SK-N-SH (cell line): ENCODE data around the gene WASF3. TPM values are rescaled to one million over a fixed set of nuclear protein-coding genes. Genes with fewer than 3 reads are reported as not detected.

Source experiments
- CTCF ChIA-PET: fragments of 300-600, 350-600 bp; formaldehyde crosslinking; extraction: SDS; loops from one replicate; lab custom pipeline; 2021; lab: Yijun Ruan, JAX
- POLR2A ChIA-PET: fragments of 350-600 bp; sonication (Branson Sonifier 250); formaldehyde crosslinking; extraction: SDS; loops from one replicate; lab custom pipeline; 2020; ENCODE audit warnings: antibody characterized with exemption, inconsistent platforms; lab: Yijun Ruan, JAX
- DNase-seq: peaks from one replicate; pipeline ENCODE4 v3.0.0; 2012
- H2AFZ ChIP-seq: fragments of 200-600 bp; sonication (generic); 2 replicates; pipeline ENCODE4 v1.8.1; 2016; ENCODE audit warnings: antibody characterized with exemption, mild to moderate bottlenecking, low read depth
- H3F3A ChIP-seq: fragments of 200-600 bp; sonication (generic); replicated peaks from 2 replicates; pipeline ENCODE3; 2016; ENCODE audit warnings: antibody characterized with exemption, mild to moderate bottlenecking; ENCODE audit not compliant: insufficient read depth
- H3K27ac ChIP-seq, 2 experiments: fragments of 200-500 bp in 1 of 2; fragments of 200-600 bp in 1 of 2; sonication (Bioruptor generic) in 1 of 2; sonication (generic), shearing (Covaris generic) in 1 of 2; 2 replicates each; pipeline versions ENCODE4 v1.5.1 to v1.6.1; 2014 to 2016; ENCODE audit warnings: low read depth in 2 of 2, inconsistent platforms in 1 of 2, low read length in 1 of 2, mild to moderate bottlenecking in 1 of 2, mixed read lengths in 1 of 2
- H3K27me3 ChIP-seq: fragments of 200-600 bp; sonication (generic), shearing (Covaris generic); 2 replicates; pipeline ENCODE4 v1.6.1; 2016; ENCODE audit warnings: mixed run types; ENCODE audit not compliant: insufficient read depth
- H3K36me3 ChIP-seq, 2 experiments: fragments of 200-500 bp in 1 of 2; fragments of 200-600 bp in 1 of 2; sonication (Bioruptor generic) in 1 of 2; sonication (generic) in 1 of 2; replicated peaks in 1 of 2; 2 replicates each; pipeline versions ENCODE3 to v1.5.1; 2014 to 2016; ENCODE audit warnings: low read length in 1 of 2, mild to moderate bottlenecking in 1 of 2; ENCODE audit not compliant: insufficient read depth in 2 of 2, control insufficient read depth in 1 of 2
- H3K4me1 ChIP-seq, 2 experiments: fragments of 200-500 bp in 1 of 2; fragments of 200-600 bp in 1 of 2; sonication (Bioruptor generic) in 1 of 2; sonication (generic), shearing (Covaris generic) in 1 of 2; 2 replicates each; pipeline versions ENCODE4 v1.5.1 to v1.6.1; 2014 to 2016; ENCODE audit warnings: low read depth in 1 of 2, low read length in 1 of 2, mixed run types in 1 of 2; ENCODE audit not compliant: insufficient read depth in 2 of 2, control insufficient read depth in 1 of 2
- H3K4me2 ChIP-seq: fragments of 200-600 bp; sonication (generic), shearing (Covaris generic); 2 replicates; pipeline ENCODE4 v1.6.1; 2017; ENCODE audit warnings: mixed run types
- H3K4me3 ChIP-seq, 2 experiments: fragments of 200-500 bp in 1 of 2; fragments of 200-600 bp in 1 of 2; sonication (Bioruptor generic) in 1 of 2; sonication (generic), shearing (Covaris generic) in 1 of 2; 2 replicates each; pipeline versions ENCODE4 v1.5.1 to v1.8.1; 2014 to 2016; ENCODE audit warnings: low read depth in 2 of 2, inconsistent platforms in 1 of 2, low read length in 1 of 2, mild to moderate bottlenecking in 1 of 2, mixed read lengths in 1 of 2, moderate library complexity in 1 of 2
- H3K79me2 ChIP-seq: fragments of 200-600 bp; sonication (generic); 2 replicates; pipeline ENCODE4 v1.8.1; 2017; ENCODE audit warnings: mild to moderate bottlenecking; ENCODE audit not compliant: insufficient read depth
- H3K9ac ChIP-seq: fragments of 200-600 bp; sonication (generic); 2 replicates; pipeline ENCODE4 v1.6.1; 2017; ENCODE audit warnings: mixed run types
- H3K9me2 ChIP-seq: fragments of 200-600 bp; sonication (generic); 2 replicates; pipeline ENCODE4 v1.6.1; 2017; ENCODE audit warnings: mixed run types
- H3K9me3 ChIP-seq: fragments of 200-600 bp; sonication (generic); 2 replicates; pipeline ENCODE4 v1.6.1; 2017; ENCODE audit warnings: mixed run types, mild to moderate bottlenecking, moderate library complexity
- H4K20me1 ChIP-seq: fragments of 200-600 bp; sonication (generic); 2 replicates; pipeline ENCODE4 v1.6.1; 2017; ENCODE audit warnings: mild to moderate bottlenecking, mixed run types; ENCODE audit not compliant: insufficient read depth
- CHD2 ChIP-seq: fragments of 150-350 bp; IDR thresholded peaks from 2 replicates; pipeline ENCODE4 v1.6.1; 2018; ENCODE audit warnings: low read length; ENCODE audit not compliant: partially characterized antibody
- FOXJ3 ChIP-seq: sonication (generic); formaldehyde crosslinking; IDR thresholded peaks from 2 replicates; pipeline ENCODE4 v1.5.1; 2020; ENCODE audit warnings: mild to moderate bottlenecking, missing genetic modification reagents
- GABPA ChIP-seq: IDR thresholded peaks from 2 replicates; pipeline ENCODE4 v1.4.0; 2012; ENCODE audit warnings: low read depth, mild to moderate bottlenecking
- IRF3 ChIP-seq: fragments of 150-350 bp; IDR thresholded peaks from 2 replicates; pipeline ENCODE4 v1.6.1; 2016; ENCODE audit warnings: mild to moderate bottlenecking, low read depth, low read length
- MXI1 ChIP-seq: IDR thresholded peaks from 2 replicates; pipeline ENCODE4 v1.6.1; 2012; ENCODE audit warnings: mild to moderate bottlenecking, low read depth, low read length, improper control_type of control experiment
- NRF1 ChIP-seq: IDR thresholded peaks from 2 replicates; pipeline ENCODE4 v1.6.1; 2012; ENCODE audit warnings: low read depth, mild to moderate bottlenecking, low read length
- PBX3 ChIP-seq: IDR thresholded peaks from 2 replicates; pipeline ENCODE4; 2012
- POLR2AphosphoS5 ChIP-seq: IDR thresholded peaks from 2 replicates; pipeline ENCODE4 v1.6.1; 2012; ENCODE audit warnings: low read depth, low read length
- RAD21 ChIP-seq: IDR thresholded peaks from 2 replicates; pipeline ENCODE4 v1.6.1; 2012; ENCODE audit warnings: mild to moderate bottlenecking, low read length
- RCOR1 ChIP-seq: fragments of 150-350 bp; IDR thresholded peaks from 2 replicates; pipeline ENCODE4 v1.6.1; 2017; ENCODE audit warnings: antibody characterized with exemption, low read length
- REST ChIP-seq: IDR thresholded peaks from 2 replicates; pipeline ENCODE4 v1.6.1; 2012; ENCODE audit warnings: mild to moderate bottlenecking, low read depth, low read length, moderate library complexity
- RFX5 ChIP-seq: IDR thresholded peaks from 2 replicates; pipeline ENCODE4 v1.6.1; 2012; ENCODE audit warnings: mild to moderate bottlenecking, improper control_type of control experiment, low read length
- TAF1 ChIP-seq: IDR thresholded peaks from 2 replicates; pipeline ENCODE4 v1.6.1; 2012; ENCODE audit warnings: low read depth, mild to moderate bottlenecking, low read length, moderate library complexity, borderline replicate concordance
- WGBS: methylation state at CpG from one replicate; pipeline ENCODE4 v1.1.6; 2017; ENCODE audit warnings: low lambda C conversion rate; 5-methylcytosine and 5-hydroxymethylcytosine counted together
- polyA plus RNA-seq, 3 experiments: library from polyadenylated mRNA; depleted of rRNA; stranded (reverse); fragments of >200 nt; gene quantifications; 2 replicates each; pipeline ENCODE4 v1.2.3, GENCODE V29; 2012
- TF ChIP-seq, protein P1 (sequence below): fragments of 150-350 bp; IDR thresholded peaks from 2 replicates; pipeline ENCODE4 v1.6.1; 2017; ENCODE audit warnings: antibody characterized with exemption, low read length, low read depth, borderline replicate concordance
- TF ChIP-seq, protein P2 (sequence below): IDR thresholded peaks from 2 replicates; pipeline ENCODE4 v1.4.0; 2012; ENCODE audit warnings: low read depth, borderline replicate concordance
- TF ChIP-seq, protein P3 (sequence below): fragments of 200-600 bp; sonication (generic); IDR thresholded peaks from 2 replicates; pipeline ENCODE4 v1.6.1; 2017; ENCODE audit warnings: antibody characterized with exemption, mild to moderate bottlenecking, moderate library complexity

WASF3 gene, protein sequence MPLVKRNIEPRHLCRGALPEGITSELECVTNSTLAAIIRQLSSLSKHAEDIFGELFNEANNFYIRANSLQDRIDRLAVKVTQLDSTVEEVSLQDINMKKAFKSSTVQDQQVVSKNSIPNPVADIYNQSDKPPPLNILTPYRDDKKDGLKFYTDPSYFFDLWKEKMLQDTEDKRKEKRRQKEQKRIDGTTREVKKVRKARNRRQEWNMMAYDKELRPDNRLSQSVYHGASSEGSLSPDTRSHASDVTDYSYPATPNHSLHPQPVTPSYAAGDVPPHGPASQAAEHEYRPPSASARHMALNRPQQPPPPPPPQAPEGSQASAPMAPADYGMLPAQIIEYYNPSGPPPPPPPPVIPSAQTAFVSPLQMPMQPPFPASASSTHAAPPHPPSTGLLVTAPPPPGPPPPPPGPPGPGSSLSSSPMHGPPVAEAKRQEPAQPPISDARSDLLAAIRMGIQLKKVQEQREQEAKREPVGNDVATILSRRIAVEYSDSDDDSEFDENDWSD
- 10.4 and 12.8 TPM in 2 replicates for polyA plus RNA-seq (2012; rRNA removed)
- 14.4 and 14.8 TPM in 2 replicates for polyA plus RNA-seq (2012; cell fraction: cytosol; rRNA removed)
- 13.8 and 19.2 TPM in 2 replicates for polyA plus RNA-seq (2012; cell fraction: nucleus; rRNA removed)

DNA sequence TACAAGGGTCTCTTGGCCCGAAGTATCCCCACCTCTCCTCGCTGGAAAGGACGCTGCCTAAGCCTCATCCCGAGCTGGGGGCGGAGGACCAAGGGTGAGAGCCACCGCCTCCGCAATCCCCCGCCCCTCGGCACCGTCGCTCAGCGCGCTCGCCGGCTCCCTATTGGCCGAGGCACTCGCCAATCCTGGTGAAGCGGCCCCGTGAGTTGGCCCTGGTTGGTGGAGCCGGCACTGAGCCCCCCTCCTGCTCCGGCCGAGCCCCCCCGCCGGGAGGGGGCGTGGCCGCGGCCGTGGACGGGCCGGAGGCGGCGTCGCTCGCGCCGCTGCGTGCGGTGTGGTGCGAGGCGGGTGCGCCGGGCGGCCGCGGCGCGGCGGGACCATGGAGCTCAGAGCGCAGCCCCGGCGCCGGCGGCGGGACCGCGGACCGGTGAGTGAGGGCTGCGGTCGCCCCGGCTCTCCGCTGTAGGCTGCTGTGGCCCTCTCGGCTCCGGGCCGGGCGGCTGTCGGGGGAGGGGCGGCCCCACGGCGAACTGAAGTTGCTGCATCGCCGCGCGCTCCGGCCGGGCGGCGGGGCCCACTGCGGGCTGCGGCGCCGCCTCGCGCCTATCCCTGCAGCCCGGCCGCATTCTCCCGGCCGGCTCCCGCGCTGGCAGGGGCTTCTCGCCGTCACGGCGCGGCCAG, at the start of gene WASF3:
Gene WASF3 (plus strand): TSS at position 291 of the 681 bp plus-strand sequence. CDS start 84,588 bp downstream, outside the sequence.
- Histone ChIP-seq H3K4me1 (peaks cover 0 to 23% of the 10 kb centered on the region in 2 experiments; a peak in 2 of 4 replicates), H3K27me3 (no peaks in the 10 kb centered on the region), H4K20me1 (peaks cover 4% of the 10 kb centered on the region; the same call in 1 of the 2 replicates), H3F3A (peaks cover 7% of the 10 kb centered on the region), H2AFZ (peak within 1 kb of the TSS; percentile 95), H3K36me3 (no peaks in the 10 kb centered on the region), H3K9me3 (no peaks in the 10 kb centered on the region), H3K9ac (peak within 1 kb of the TSS; percentile 79), H3K79me2 (peaks cover 43% of the 10 kb centered on the region), H3K9me2 (no peaks in the 10 kb centered on the region), H3K4me2 (peak within 1 kb of the TSS; percentile 93), H3K4me3 (peak within 1 kb of the TSS; percentile 80 to 81), H3K27ac (peak within 1 kb of the TSS; percentile 10 to 73; a peak in 3 of 4 replicates)
- ChIA-PET CTCF (interaction anchor here (0.9 to 4.1 kb wide), 8 partner anchors 20 to 315 kb away, joined by 3 to 22 read pairs (median 4); no protein-coding TSS in a partner anchor), POLR2A (interaction anchor here (0.6 kb wide), 1 partner anchor 19 kb away, joined by 3 read pairs; no protein-coding TSS in a partner anchor)
- peak; percentile 99 for DNase-seq
- WGBS, result no CpG with 5 or more reads among the region's 94 CpGs
- TF ChIP-seq RAD21 (no peak), TAF1 (no peak), GABPA (no peak), REST (no peak), CHD2 (peak; percentile 34), POLR2AphosphoS5 (no peak; the same call in 1 of the 2 replicates), RFX5 (peak; percentile 60; the same call in 1 of the 2 replicates), NRF1 (peak; percentile 40; the same call in 1 of the 2 replicates), IRF3 (peak; percentile 77), MXI1 (0 out of 2 replicates have a peak, but pooled peaks have one; percentile 14), FOXJ3 (CRISPR knock-in tag) (no peak), PBX3 (peak; percentile 100), RCOR1 (no peak)
- TF ChIP-seq, protein P1, sequence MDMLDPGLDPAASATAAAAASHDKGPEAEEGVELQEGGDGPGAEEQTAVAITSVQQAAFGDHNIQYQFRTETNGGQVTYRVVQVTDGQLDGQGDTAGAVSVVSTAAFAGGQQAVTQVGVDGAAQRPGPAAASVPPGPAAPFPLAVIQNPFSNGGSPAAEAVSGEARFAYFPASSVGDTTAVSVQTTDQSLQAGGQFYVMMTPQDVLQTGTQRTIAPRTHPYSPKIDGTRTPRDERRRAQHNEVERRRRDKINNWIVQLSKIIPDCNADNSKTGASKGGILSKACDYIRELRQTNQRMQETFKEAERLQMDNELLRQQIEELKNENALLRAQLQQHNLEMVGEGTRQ, result no peak
- TF ChIP-seq, protein P2, sequence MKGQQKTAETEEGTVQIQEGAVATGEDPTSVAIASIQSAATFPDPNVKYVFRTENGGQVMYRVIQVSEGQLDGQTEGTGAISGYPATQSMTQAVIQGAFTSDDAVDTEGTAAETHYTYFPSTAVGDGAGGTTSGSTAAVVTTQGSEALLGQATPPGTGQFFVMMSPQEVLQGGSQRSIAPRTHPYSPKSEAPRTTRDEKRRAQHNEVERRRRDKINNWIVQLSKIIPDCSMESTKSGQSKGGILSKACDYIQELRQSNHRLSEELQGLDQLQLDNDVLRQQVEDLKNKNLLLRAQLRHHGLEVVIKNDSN, result no peak
- TF ChIP-seq, protein P3, sequence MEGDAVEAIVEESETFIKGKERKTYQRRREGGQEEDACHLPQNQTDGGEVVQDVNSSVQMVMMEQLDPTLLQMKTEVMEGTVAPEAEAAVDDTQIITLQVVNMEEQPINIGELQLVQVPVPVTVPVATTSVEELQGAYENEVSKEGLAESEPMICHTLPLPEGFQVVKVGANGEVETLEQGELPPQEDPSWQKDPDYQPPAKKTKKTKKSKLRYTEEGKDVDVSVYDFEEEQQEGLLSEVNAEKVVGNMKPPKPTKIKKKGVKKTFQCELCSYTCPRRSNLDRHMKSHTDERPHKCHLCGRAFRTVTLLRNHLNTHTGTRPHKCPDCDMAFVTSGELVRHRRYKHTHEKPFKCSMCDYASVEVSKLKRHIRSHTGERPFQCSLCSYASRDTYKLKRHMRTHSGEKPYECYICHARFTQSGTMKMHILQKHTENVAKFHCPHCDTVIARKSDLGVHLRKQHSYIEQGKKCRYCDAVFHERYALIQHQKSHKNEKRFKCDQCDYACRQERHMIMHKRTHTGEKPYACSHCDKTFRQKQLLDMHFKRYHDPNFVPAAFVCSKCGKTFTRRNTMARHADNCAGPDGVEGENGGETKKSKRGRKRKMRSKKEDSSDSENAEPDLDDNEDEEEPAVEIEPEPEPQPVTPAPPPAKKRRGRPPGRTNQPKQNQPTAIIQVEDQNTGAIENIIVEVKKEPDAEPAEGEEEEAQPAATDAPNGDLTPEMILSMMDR, result no peak
